ENCODE results near the gene GRID2IP.

Gene GRID2IP

DNA sequence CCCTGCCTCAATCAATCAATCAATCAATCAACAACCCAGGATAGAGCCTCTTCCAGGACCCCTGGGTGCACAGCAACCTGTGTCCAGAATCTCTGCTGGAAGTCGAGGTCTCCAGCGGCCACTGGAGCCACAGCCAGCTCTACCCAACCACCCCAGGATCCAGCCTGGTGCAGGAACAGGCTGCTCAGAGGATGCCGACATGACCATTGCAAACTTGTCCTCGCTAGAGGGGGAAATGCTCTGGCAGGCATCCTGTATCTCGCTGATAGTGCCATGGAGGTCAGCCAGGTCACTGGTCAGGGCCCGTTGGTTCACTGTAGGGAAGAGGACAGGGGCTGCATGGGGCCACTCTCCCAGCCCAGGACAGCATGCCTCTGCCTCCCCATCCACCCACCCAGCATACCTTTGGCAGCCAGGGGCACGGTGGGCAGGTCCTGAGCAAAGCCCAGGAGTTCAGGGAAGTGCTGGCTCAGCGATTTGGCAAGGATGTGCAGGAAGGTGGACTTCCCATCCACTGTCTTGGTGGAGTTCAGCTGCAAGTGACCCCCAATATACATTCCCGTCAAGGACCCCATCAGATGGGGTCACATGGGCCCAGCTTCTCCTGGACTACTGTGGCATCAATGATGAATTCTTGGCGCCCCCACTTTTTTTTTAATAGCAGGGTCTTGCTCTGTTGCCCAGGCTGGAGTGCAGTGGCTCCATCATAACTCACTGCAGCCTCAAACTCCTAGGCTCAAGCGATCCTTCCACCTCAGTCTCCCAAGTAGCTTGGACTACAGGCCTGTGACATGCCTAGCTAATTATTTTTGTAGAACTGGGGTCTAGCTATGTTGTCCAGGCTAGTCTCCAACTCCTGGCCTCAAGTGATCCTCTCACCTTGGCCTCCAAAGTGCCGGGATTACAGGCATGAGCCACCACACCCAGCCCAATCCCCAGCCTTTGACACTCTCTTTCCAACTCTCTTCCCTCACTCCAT is 49.4 kb downstream of the GRID2IP start:
- Histone ChIP-seq H3K9me3 (ENCODE audit: low read length) (no peaks in the 10 kb centered on the region), H2AFZ (ENCODE audit: low read depth, low read length) (no peak overlapping the region), H3K4me3 (ENCODE audit: low read length) (no peak overlapping the region), H3K4me1 (ENCODE audit: insufficient read depth, low read length) (peaks cover 3% of the 10 kb centered on the region), H3K27me3 (ENCODE audit: insufficient read depth, low read length) (peaks cover 48% of the 10 kb centered on the region), H3K36me3 (ENCODE audit: insufficient read depth, low read length) (no peaks in the 10 kb centered on the region)

DNA sequence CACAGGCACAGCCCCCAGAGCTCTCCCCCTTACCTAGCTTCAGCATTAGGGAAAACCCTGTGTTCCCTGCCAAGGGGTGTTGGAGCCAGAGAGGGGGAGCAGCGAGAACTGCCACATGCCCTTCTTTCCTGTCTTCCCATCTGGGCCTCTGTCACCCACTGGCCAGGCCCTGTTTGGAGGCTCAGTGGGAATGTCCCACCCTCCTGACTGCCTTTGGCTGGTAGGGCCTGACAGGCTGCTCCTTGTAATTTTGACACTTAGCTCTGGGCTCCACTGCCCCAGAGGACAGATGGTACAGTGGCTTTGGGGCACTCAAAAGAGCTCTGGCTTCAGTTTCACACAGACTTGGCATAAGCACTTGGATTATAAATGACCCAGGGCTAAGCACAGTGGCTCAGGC is 50.6 kb downstream of the GRID2IP start:
- Histone ChIP-seq H2AFZ (ENCODE audit: low read depth, low read length) (no peak overlapping the region), H3K4me3 (ENCODE audit: low read length) (no peak overlapping the region), H3K4me1 (ENCODE audit: insufficient read depth, low read length) (peaks cover 3% of the 10 kb centered on the region), H3K9me3 (ENCODE audit: low read length) (no peaks in the 10 kb centered on the region), H3K27me3 (ENCODE audit: insufficient read depth, low read length) (peaks cover 42% of the 10 kb centered on the region), H3K36me3 (ENCODE audit: insufficient read depth, low read length) (no peaks in the 10 kb centered on the region)

DNA sequence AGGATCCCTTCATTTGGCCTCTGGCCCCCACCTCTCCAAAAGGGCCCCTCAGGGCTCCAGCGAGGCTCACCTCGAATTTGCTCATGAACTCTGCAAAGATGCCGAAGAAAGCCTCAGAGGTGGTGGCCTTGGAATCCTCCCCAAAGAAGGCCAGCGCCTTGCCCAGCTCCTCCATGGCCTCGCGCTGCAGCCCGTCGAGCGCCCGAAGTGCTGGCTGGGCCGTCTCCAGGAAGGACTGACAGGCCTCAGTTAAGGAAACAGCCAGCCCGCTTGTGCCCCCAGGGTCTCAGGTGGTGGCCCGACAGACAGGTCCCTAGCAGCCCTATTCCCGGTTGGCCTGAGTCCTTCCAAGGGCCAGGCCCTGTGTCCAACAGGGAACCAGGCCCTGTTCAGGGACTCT is 53.3 kb downstream of the GRID2IP start:
- Histone ChIP-seq H3K27me3 (ENCODE audit: insufficient read depth, low read length) (peaks cover 28% of the 10 kb centered on the region), H3K4me1 (ENCODE audit: insufficient read depth, low read length) (no peaks in the 10 kb centered on the region), H3K4me3 (ENCODE audit: low read length) (no peak overlapping the region), H3K36me3 (ENCODE audit: insufficient read depth, low read length) (no peaks in the 10 kb centered on the region), H3K9me3 (ENCODE audit: low read length) (no peaks in the 10 kb centered on the region), H2AFZ (ENCODE audit: low read depth, low read length) (no peak overlapping the region)

DNA sequence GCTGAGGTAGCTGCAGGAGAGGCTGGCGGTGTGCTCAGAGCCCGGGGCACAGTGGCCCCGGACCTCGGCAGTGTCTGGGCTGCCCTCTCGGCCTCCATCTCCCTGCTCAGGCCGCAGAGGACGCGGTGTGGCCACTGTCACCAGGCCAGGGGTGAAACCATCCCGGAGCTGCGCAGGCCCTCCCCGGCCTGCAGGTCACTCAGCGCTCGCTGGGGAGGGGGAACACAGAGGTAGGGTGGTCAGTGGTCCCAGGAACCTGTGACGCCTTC is 53.7 kb downstream of the GRID2IP start:
- Histone ChIP-seq H3K4me3 (ENCODE audit: low read length) (no peak overlapping the region), H3K4me1 (ENCODE audit: insufficient read depth, low read length) (no peaks in the 10 kb centered on the region), H3K27me3 (ENCODE audit: insufficient read depth, low read length) (peaks cover 24% of the 10 kb centered on the region), H3K36me3 (ENCODE audit: insufficient read depth, low read length) (no peaks in the 10 kb centered on the region), H2AFZ (ENCODE audit: low read depth, low read length) (no peak overlapping the region), H3K9me3 (ENCODE audit: low read length) (no peaks in the 10 kb centered on the region)

DNA sequence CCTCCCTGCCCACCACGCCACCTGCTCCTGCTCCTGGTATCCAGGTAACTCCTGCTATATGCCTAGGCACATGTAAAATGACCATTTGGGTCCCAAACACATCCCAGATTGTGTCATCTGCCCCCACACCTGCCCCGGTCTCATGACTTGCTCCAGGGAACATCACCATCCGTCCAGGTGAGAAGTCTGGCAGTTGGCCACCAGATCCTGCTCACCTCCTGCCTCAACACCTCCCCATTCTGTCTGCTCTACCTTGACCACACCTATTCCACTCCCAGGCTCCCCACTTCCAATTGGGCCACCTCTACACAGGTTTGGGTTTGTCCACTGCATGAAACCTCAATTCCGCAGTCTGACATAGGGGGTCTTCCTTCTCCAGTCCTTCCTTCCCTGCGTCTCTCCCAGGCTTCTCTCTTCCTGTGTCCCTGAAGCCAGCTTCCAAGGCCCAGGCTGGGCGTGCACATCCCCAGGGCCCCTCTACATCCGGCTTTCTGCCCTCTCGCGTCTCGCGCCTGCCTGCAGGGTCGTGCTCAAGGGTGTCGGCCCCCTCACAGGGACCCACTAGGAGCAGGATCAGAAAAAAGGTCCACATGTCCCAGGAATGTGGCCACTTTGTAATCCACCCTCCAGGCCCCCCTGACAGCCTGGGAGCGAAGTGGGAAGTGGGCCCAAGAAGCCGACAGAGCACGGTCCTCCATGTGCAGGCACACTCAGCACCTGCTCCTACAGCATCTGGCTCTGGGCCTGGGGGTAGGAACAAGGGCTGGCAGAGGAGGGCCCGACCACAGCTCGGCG is 54.2 kb downstream of the GRID2IP start:
- Histone ChIP-seq H3K4me1 (ENCODE audit: insufficient read depth, low read length) (no peaks in the 10 kb centered on the region), H2AFZ (ENCODE audit: low read depth, low read length) (no peak overlapping the region), H3K4me3 (ENCODE audit: low read length) (no peak overlapping the region), H3K36me3 (ENCODE audit: insufficient read depth, low read length) (no peaks in the 10 kb centered on the region), H3K27me3 (ENCODE audit: insufficient read depth, low read length) (peaks cover 20% of the 10 kb centered on the region), H3K9me3 (ENCODE audit: low read length) (no peaks in the 10 kb centered on the region)

DNA sequence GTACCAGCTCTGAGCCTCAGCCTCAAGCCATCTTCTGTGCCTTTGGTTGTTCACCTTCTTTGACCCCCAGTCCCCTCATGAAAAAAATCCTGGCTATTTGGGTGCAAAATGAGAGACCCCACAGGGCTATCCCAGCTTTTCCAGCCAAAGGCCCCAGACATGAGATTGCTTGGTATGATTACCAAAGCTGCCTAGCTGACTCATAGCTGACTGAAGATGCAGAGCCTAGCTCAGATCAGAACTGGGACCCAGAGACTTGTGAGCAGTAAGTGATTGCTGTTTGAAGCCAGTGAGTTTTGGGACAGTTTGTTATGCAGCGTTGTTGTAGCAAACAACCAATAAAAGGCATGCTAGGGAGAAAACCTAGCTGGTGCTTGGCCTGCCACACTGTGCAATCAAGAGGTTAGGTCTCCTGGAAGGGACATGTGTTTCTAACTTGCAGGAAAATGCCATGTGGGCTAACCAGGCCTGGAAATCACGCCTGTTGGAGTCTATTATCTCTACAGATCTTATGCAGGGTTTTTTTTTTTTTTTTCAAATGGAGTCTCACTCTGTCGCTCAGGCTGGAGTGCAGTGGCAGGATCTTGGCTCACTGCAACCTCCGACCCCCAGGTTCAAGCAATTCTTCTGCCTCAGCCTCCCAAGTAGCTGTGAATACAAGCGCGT is 55.5 kb downstream of the GRID2IP start:
- H3K4me1 ChIP-seq (ENCODE audit: insufficient read depth, low read length) = no peaks in the 10 kb centered on the region
- H3K4me3 ChIP-seq (ENCODE audit: low read length) = no peak overlapping the region
- H3K27me3 ChIP-seq (ENCODE audit: insufficient read depth, low read length) = peaks cover 15% of the 10 kb centered on the region
- H3K36me3 ChIP-seq (ENCODE audit: insufficient read depth, low read length) = no peaks in the 10 kb centered on the region
- H3K9me3 ChIP-seq (ENCODE audit: low read length) = no peaks in the 10 kb centered on the region
- no peak overlapping the region for H2AFZ ChIP-seq (ENCODE audit: low read depth, low read length)

DNA sequence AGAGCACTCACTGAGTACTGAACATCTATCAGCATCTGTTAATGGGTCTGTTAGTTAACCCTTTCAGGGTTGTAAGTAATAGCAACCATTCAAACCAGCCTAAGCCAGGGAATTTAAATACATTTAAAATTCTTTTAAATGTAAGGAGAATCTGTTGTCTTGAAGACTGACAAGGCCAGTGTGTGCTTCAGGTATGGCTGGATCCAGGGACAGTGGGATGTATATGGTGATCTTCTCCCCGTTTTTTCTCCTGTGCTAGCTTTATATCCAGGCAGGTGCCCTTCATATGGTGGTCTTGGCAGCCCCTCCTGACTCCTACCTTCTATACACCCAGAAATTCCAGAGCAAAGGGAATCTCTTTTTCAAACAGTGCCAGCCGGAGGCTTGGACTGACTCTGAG is 56.9 kb downstream of the GRID2IP start:
- Histone ChIP-seq H3K4me3 (ENCODE audit: low read length) (no peak overlapping the region), H3K27me3 (ENCODE audit: insufficient read depth, low read length) (peaks cover 10% of the 10 kb centered on the region), H3K9me3 (ENCODE audit: low read length) (no peaks in the 10 kb centered on the region), H3K4me1 (ENCODE audit: insufficient read depth, low read length) (no peaks in the 10 kb centered on the region), H3K36me3 (ENCODE audit: insufficient read depth, low read length) (no peaks in the 10 kb centered on the region), H2AFZ (ENCODE audit: low read depth, low read length) (no peak overlapping the region)

DNA sequence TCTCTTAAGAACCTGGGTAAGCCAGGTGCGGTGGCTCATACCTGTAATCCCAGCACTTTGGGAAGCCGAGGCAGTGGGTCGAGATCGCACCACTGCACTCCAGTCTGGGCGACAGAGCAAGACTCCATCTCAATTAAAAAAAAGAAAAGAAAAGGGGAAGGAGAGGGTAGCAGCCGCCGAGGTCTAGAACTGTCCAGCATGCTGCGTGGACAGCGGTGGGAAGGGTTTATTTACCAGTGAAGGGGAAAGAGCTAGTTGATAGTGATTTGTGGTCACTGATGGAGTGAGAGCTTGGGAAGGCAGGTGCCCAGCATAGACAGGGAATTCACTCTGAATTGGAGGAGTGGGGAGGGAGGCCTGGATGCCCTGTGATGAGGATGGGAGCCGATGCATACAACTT is 60.1 kb downstream of the GRID2IP start:
- Histone ChIP-seq H2AFZ (ENCODE audit: low read depth, low read length) (no peak overlapping the region), H3K27me3 (ENCODE audit: insufficient read depth, low read length) (no peaks in the 10 kb centered on the region), H3K4me1 (ENCODE audit: insufficient read depth, low read length) (no peaks in the 10 kb centered on the region), H3K9me3 (ENCODE audit: low read length) (no peaks in the 10 kb centered on the region), H3K4me3 (ENCODE audit: low read length) (no peak overlapping the region), H3K36me3 (ENCODE audit: insufficient read depth, low read length) (no peaks in the 10 kb centered on the region)

DNA sequence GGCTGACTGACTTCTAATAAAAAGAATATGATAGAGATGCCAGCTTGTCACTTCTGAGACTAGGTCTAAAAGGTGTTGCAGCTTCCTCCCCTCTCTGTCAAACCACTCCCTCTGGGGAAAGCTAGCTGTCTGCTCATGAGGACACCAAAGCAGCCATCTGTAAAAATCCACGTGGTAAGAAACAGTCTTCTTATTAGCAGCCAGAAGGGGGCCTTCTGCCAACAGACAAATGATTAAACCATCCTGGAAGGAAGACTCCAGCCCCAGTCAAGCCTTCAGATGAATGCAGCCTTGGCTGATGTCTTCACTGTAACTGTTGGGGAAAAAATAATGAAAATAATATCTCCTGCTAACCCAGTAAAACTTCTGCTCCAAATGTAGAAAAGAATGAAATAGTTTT is 61.6 kb downstream of the GRID2IP start:
- Histone ChIP-seq H3K4me1 (ENCODE audit: insufficient read depth, low read length) (no peaks in the 10 kb centered on the region), H3K9me3 (ENCODE audit: low read length) (no peaks in the 10 kb centered on the region), H3K36me3 (ENCODE audit: insufficient read depth, low read length) (no peaks in the 10 kb centered on the region), H3K27me3 (ENCODE audit: insufficient read depth, low read length) (no peaks in the 10 kb centered on the region), H2AFZ (ENCODE audit: low read depth, low read length) (no peak overlapping the region), H3K4me3 (ENCODE audit: low read length) (no peak overlapping the region)

DNA sequence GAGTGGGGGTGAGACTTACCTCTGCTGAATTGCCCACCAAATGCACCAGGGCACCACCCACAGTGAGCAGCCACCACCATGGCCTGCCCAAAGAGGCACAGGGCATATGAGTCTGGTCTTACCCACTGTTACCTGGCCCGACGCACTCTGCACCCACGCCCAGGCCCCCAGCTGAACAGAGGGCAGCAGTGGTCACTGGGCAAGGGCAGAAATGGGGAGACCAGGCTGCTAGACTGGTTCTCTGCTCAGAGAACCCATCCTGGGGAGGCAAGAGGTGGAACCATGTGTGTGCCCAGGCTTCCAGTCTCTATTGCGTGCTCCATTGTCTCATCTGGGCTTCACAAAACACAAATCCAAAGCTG is 64.1 kb downstream of the GRID2IP start:
- no peak overlapping the region for H2AFZ ChIP-seq (ENCODE audit: low read depth, low read length)
- H3K4me3 ChIP-seq (ENCODE audit: low read length) = no peak overlapping the region
- peaks cover 8% of the 10 kb centered on the region for H3K4me1 ChIP-seq (ENCODE audit: insufficient read depth, low read length)
- H3K27me3 ChIP-seq (ENCODE audit: insufficient read depth, low read length) = no peaks in the 10 kb centered on the region
- H3K36me3 ChIP-seq (ENCODE audit: insufficient read depth, low read length) = peaks cover 2% of the 10 kb centered on the region
- no peaks in the 10 kb centered on the region for H3K9me3 ChIP-seq (ENCODE audit: low read length)

DNA sequence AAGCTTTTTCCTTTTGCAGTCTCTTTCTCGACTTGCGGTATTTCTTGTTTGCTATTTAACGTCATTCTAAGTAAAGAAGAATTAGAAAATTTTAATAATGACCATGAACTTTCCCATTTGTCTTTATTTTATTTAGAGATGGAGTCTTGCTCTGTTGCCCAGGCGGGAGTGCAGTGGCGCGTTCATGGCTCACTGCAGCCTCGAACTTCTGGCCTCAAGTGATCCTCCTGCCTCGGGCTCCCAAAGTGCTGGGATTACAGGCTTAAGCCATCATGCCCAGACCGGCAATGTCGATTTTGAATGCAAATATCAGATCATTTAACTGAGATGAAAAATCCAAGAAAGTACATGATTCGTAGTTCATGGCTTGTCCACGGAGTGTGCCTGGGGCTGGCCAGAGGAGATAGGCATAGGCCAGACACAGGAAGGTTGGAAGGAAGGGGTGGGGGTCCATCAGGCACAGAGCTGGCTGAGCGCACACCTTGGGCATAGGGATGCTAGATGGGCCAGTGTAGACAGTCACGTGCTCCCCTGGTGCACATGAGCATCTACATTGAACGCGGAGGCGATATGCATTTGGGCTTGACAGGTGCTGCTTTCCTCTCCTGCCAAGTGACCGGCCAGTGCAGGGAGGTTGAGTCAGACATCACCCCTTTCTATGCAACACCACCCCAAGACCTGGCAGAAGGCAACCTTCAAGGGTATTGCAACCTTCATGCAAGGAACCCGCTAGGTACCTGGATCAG is 64.7 kb downstream of the GRID2IP start:
- Histone ChIP-seq H3K27me3 (ENCODE audit: insufficient read depth, low read length) (no peaks in the 10 kb centered on the region), H3K4me3 (ENCODE audit: low read length) (no peak overlapping the region), H3K9me3 (ENCODE audit: low read length) (no peaks in the 10 kb centered on the region), H2AFZ (ENCODE audit: low read depth, low read length) (no peak overlapping the region), H3K4me1 (ENCODE audit: insufficient read depth, low read length) (peaks cover 8% of the 10 kb centered on the region), H3K36me3 (ENCODE audit: insufficient read depth, low read length) (peaks cover 3% of the 10 kb centered on the region)

DNA sequence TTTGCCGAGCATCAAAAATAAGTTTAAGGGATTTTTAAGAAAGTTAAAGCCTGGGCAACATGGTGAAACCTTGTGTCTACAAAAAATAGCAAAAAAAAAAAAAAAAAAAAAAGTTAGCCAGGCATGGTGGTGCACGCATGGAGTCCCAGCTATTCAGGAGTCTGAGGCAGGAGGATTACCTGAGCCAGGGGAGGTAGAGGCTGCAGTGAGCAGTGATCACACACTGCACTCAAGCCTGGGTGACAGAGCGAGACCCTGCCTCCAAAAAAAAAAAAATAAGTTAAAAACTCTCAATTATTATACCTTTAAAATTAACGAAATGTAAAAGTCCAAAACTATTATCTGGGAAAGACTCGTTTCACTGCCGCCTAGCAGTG is 68.5 kb downstream of the GRID2IP start:
- H3K4me1 ChIP-seq (ENCODE audit: insufficient read depth, low read length) = peaks cover 8% of the 10 kb centered on the region
- no peak overlapping the region for H2AFZ ChIP-seq (ENCODE audit: low read depth, low read length)
- no peaks in the 10 kb centered on the region for H3K9me3 ChIP-seq (ENCODE audit: low read length)
- H3K36me3 ChIP-seq (ENCODE audit: insufficient read depth, low read length) = peaks cover 21% of the 10 kb centered on the region
- no peaks in the 10 kb centered on the region for H3K27me3 ChIP-seq (ENCODE audit: insufficient read depth, low read length)
- peak overlapping the region; percentile 96 for H3K4me3 ChIP-seq (ENCODE audit: low read length)

DNA sequence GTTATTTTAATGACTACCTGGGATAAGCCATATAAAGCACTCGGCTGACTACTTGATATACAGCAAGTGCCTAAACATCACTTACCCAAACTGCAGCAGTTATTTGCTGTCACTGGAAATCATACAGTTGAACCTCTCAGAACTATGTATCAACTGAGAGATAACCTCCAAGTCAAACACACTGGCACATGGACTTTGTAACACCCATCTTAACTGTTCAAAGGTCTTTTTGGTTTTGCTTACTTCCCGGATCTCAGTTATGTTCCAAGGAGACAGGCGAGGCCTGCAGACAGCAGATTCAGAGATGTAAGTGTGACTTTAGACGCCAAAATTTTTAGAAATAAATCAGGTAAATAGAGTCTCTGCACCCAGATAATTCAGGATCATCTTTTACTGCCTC is 69.0 kb downstream of the GRID2IP start:
- Histone ChIP-seq H3K27me3 (ENCODE audit: insufficient read depth, low read length) (no peaks in the 10 kb centered on the region), H3K4me3 (ENCODE audit: low read length) (peak overlapping the region; percentile 96), H3K36me3 (ENCODE audit: insufficient read depth, low read length) (peaks cover 21% of the 10 kb centered on the region), H3K9me3 (ENCODE audit: low read length) (no peaks in the 10 kb centered on the region), H2AFZ (ENCODE audit: low read depth, low read length) (no peak overlapping the region), H3K4me1 (ENCODE audit: insufficient read depth, low read length) (peaks cover 9% of the 10 kb centered on the region)

Measured in neuron (in vitro differentiated cells).